Adrenal gland (tissue), 12 donors: Measurements from ENCODE around the gene TMED10. TPM values are rescaled to one million over a fixed set of nuclear protein-coding genes. Genes with fewer than 3 reads are reported as not detected.

Experiments used
- DNase-seq, 7 donors: peaks; one replicate each; pipeline ENCODE4 v3.0.0-alpha.2; 2019 to 2020
- H3K27ac ChIP-seq, 5 donors: fragments of 200-600 bp; sonication (generic) in 4 of 5; 1 replicate in 3 of 5; 2 replicates in 2 of 5; pipeline versions ENCODE4 v1.5.1 to v1.8.0; 2016 to 2020; ENCODE audit warnings: mild to moderate bottlenecking in 1 of 5
- H3K27me3 ChIP-seq: fragments of 200-600 bp; 2 replicates; pipeline ENCODE4 v1.8.0; 2021
- H3K36me3 ChIP-seq, 2 donors: fragments of 200-600 bp; replicated peaks in 1 of 2; 1 replicate in 1 of 2; 2 replicates in 1 of 2; pipeline versions ENCODE4 v1.5.1 to v1.8.0; 2018 to 2022
- H3K4me1 ChIP-seq, 2 donors: fragments of 200-600 bp; replicated peaks in 1 of 2; 1 replicate in 1 of 2; 2 replicates in 1 of 2; pipeline versions ENCODE4 v1.5.1 to v1.8.0; 2018 to 2021
- H3K4me3 ChIP-seq, 4 donors: fragments of 200-600 bp; sonication (generic) in 3 of 4; one replicate each; pipeline ENCODE4 v1.5.1; 2016 to 2018
- H3K9me3 ChIP-seq, 3 donors: fragments of 200-600 bp; sonication (generic) in 1 of 3; replicated peaks in 1 of 3; 1 replicate in 2 of 3; 2 replicates in 1 of 3; pipeline versions ENCODE4 v1.5.1 to v1.8.0; 2016 to 2021
- POLR2A ChIP-seq, 2 donors: fragments of 450-650 bp; IDR thresholded peaks; one replicate each; pipeline ENCODE4 v1.6.1; 2017; ENCODE audit warnings: antibody characterized with exemption in 2 of 2, mild to moderate bottlenecking in 2 of 2, moderate library complexity in 1 of 2
- WGBS, 4 donors: extraction: QIAGEN DNeasy Blood & Tissue Kit in 2 of 4; methylation state at CpG; one replicate each; pipeline versions ENCODE4 v1.1.5 to v1.1.7; 2013 to 2017; 5-methylcytosine and 5-hydroxymethylcytosine counted together
- intact Hi-C, 2 donors: fragments of 100-400 bp; cut with DNase I; formaldehyde crosslinking; loops; one replicate each; pipeline versions ENCODE4 v1.14.1 to v1.15.0; 2022 to 2023
- polyA plus RNA-seq, 3 donors: library from polyadenylated mRNA; stranded (reverse); fragments of 200-250 nt in 2 of 3; fragments of 350-450 nt in 1 of 3; fragmentation: Illumina TruSeq in 1 of 3; extraction: RNeasy Lipid Tissue Mini Kit (QIAGEN cat#74804) in 1 of 3; gene quantifications; one replicate each; pipeline ENCODE4 v1.2.3, GENCODE V29; 2013 to 2014
- total RNA-seq, 9 donors: library from RNA; depleted of rRNA in 4 of 9; stranded (reverse); fragments of >200 nt in 4 of 9; fragments of 120-200 nt in 1 of 9; fragmentation: NEBNext Ultra II Directional in 1 of 9; extraction: Animal tissue kit (Norgen Biotek cat#: 25700) in 1 of 9; gene quantifications; one replicate each; pipeline versions ENCODE4 v1.1.0 to v1.2.4, GENCODE V29; 2013 to 2023
- TF ChIP-seq, protein P1 (sequence below), 6 experiments: fragments of 450-650 bp in 4 of 6; fragments of 200-600 bp in 2 of 6; sonication (generic) in 1 of 6; IDR thresholded peaks; 1 replicate in 5 of 6; 2 replicates in 1 of 6; pipeline versions ENCODE4 v1.5.1 to v1.8.0; 2016 to 2021; ENCODE audit warnings: antibody characterized with exemption in 6 of 6, mild to moderate bottlenecking in 2 of 6, moderate library complexity in 1 of 6
- donor health status: healthy with polysubstance abuse.
- donor health status: Bipolar disorder and iron deficiency.
- donor health status: DM: yes; HTN: yes; CAD: no.
- donor health status: DM: no; HTN: no; CAD: no.
- donor health status: DM: no; HTN: no; CAD: no.
- donor health status: DM: yes; HTN: yes; CAD: no.

TMED10 gene
- total and polyA plus RNA-seq, 12 donors: 33.7 to 532 (median 319) TPM

DNA sequence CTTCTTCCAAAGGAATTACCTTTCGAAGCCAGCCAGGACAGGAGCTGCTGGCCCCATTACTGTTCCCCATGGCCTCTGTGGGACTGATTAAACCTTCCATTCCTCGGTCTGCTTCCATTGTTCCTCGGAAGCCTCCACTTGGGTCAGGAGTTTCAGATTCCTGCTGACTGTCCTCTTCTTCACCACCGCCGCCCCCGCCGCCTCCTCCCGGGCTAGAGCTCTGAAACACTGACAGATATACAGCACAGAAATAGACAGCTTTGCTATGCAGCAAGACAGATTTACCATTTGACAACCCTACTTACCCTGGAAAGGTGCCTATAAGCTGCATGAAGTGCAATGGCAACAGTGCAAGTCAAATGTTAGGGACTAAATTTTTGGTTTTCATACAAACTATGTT is 85.2 kb downstream of the TMED10 start:
- H3K27ac ChIP-seq: no peak overlapping the region
- H3K9me3 ChIP-seq: no peaks in the 10 kb centered on the region
- no peak overlapping the region for H3K4me3 ChIP-seq
- TF ChIP-seq POLR2A (IDR thresholded peaks at IDR 0.05): no peak
- TF ChIP-seq, protein P1, sequence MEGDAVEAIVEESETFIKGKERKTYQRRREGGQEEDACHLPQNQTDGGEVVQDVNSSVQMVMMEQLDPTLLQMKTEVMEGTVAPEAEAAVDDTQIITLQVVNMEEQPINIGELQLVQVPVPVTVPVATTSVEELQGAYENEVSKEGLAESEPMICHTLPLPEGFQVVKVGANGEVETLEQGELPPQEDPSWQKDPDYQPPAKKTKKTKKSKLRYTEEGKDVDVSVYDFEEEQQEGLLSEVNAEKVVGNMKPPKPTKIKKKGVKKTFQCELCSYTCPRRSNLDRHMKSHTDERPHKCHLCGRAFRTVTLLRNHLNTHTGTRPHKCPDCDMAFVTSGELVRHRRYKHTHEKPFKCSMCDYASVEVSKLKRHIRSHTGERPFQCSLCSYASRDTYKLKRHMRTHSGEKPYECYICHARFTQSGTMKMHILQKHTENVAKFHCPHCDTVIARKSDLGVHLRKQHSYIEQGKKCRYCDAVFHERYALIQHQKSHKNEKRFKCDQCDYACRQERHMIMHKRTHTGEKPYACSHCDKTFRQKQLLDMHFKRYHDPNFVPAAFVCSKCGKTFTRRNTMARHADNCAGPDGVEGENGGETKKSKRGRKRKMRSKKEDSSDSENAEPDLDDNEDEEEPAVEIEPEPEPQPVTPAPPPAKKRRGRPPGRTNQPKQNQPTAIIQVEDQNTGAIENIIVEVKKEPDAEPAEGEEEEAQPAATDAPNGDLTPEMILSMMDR (IDR thresholded peaks at IDR 0.05): no peak
- H3K36me3 ChIP-seq: peaks cover 0 to 85% of the 10 kb centered on the region in 2 donors
- intact Hi-C loops: no loop called here
- no peaks in the 10 kb centered on the region for H3K27me3 ChIP-seq
- no peak for DNase-seq
- H3K4me1 ChIP-seq: no peaks in the 10 kb centered on the region
- 85 to 96% (median 91%) methylated on average over 8 of the region's 8 CpGs for WGBS, 4 donors

DNA sequence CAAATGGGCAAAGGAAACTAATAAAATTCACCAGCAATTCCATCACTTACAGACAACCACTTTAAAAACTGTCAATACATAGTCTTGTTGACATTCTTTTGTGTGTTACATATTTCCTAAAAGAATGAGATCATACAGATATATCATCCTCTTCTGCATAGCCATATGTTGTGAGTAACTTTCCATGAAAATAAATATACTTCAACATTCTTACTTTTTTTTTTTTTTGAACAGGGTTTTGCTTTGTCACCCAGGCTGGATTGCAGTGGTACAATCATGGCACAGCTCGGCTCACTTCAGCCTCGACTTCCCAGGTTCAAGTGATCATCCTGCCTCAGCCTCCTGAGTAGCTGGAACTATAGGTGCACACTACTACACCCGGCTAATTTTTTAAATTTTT is 86.1 kb downstream of the TMED10 start:
- no peaks in the 10 kb centered on the region for H3K4me1 ChIP-seq
- no peak for DNase-seq
- WGBS, 4 donors: 85 to 96% (median 92%) methylated on average over 3 of the region's 3 CpGs
- no peak overlapping the region for H3K27ac ChIP-seq
- no peaks in the 10 kb centered on the region for H3K9me3 ChIP-seq
- H3K27me3 ChIP-seq: no peaks in the 10 kb centered on the region
- TF ChIP-seq, protein P1 (IDR thresholded peaks at IDR 0.05): no peak
- TF ChIP-seq POLR2A (IDR thresholded peaks at IDR 0.05): no peak
- peaks cover 0 to 85% of the 10 kb centered on the region in 2 donors for H3K36me3 ChIP-seq
- H3K4me3 ChIP-seq: no peak overlapping the region
- intact Hi-C loops: no loop called here

DNA sequence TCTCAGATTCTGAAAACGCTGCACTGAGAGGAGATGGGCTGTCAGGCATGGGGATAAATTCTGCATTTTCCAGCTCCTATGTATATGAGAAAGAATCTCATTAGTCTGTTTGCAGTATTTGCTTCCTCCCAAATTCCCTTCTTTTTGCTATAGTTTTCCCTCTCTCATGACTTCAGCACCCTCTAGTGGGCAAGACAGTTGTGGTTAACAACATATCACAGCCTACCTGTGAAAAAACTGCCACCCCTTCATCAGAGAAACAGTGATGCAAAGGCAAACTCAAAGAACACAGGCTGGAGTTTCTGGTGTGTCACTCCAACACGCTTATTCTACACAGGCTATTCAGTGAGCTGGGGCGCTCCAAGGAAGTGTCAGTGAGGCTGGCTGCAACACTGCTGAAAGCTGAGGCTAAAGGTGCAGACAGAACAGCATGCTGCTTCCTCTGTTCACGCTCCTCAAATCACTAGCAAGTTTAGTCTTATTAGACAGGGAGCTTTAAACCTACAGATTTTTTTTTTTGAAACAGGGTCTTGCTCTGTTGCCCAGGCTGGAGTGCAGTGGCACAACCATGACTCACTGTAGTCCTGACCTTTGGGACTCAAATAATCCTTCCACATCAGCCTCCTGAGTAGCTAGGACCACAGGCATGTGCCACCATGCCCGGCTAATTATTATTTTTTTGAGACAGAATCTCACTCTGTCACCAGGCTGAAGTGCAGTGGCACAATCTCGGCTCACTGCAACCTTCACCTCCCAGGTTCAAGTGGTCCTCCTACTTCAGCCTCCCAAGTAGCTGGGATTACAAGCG is 87.6 kb downstream of the TMED10 start:
- Histone ChIP-seq H3K4me1 (no peaks in the 10 kb centered on the region), H3K27me3 (no peaks in the 10 kb centered on the region), H3K4me3 (no peak overlapping the region), H3K27ac (no peak overlapping the region), H3K9me3 (no peaks in the 10 kb centered on the region), H3K36me3 (peaks cover 0 to 85% of the 10 kb centered on the region in 2 donors)
- TF ChIP-seq, protein P1 (IDR thresholded peaks at IDR 0.05): peak; percentile 54 to 90 (median 82)
- TF ChIP-seq POLR2A (IDR thresholded peaks at IDR 0.05): no peak
- 68 to 74% (median 72%) methylated on average over 7 of the region's 7 CpGs for WGBS, 4 donors
- intact Hi-C loops: loop anchor here (5.0 to 10.0 kb wide), 3 partner anchors 141 to 226 kb away; no protein-coding TSS in a partner anchor
- peak in 5 of 7 donors; percentile 47 to 72 (median 67) for DNase-seq

DNA sequence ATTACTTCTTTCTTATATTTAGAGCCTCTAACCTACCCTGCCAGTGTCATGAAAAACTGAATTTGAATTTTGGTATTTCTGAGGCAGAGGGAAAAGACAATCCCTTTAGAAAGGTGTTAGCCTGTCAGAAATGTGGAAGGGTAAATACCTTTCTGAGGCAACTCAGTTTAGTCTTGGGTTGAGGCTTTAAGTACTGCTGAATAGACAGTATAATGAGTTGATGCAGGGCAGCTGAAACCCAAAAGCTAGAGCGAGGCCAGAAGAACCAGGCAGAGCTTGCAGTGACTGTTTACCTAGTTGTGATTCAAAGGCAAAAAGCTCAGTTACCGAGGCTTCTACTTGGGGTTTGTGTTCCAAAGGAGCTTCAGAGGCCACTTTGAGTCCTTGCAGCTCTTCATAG is 88.3 kb downstream of the TMED10 start:
- intact Hi-C loops: loop anchor here (5.0 to 10.0 kb wide), 3 partner anchors 141 to 226 kb away; no protein-coding TSS in a partner anchor
- TF ChIP-seq POLR2A (IDR thresholded peaks at IDR 0.05): no peak
- TF ChIP-seq, protein P1 (IDR thresholded peaks at IDR 0.05): no peak
- WGBS, 4 donors: 74 to 90% (median 84%) methylated on average over 2 of the region's 2 CpGs

More for the DNA sequence above, 88.3 kb downstream of the TMED10 start:
- no peak overlapping the region for H3K4me3 ChIP-seq
- no peak for DNase-seq
- H3K27ac ChIP-seq: no peak overlapping the region
- peaks cover 0 to 85% of the 10 kb centered on the region in 2 donors for H3K36me3 ChIP-seq
- no peaks in the 10 kb centered on the region for H3K4me1 ChIP-seq
- no peaks in the 10 kb centered on the region for H3K27me3 ChIP-seq
- H3K9me3 ChIP-seq: no peaks in the 10 kb centered on the region
